Left cardiac atrium (tissue), 4 donors: ENCODE results near the gene MKLN1. TPM values are rescaled to one million over a fixed set of nuclear protein-coding genes. Genes with fewer than 3 reads are reported as not detected.
A peak's percentile ranks its signal among the peaks of the same experiment; 100 is the strongest.
"Not testable (repeated sequence)": the region's sequence is repeated elsewhere in the genome, so short reads cannot be mapped to it uniquely, and the experiment has no call there.

Experiments
- ATAC-seq, 2 donors: fragments of 200-7000 bp; cut with Tn5 transposase; one replicate each; pipeline ENCODE4 v1.9.1; 2020; ENCODE audit warnings: mild to moderate bottlenecking in 2 of 2, moderate library complexity in 2 of 2
- DNase-seq: peaks from one replicate; pipeline ENCODE4 v3.0.0-alpha.2; 2020
- intact Hi-C, 2 donors: fragments of 100-400 bp; cut with DNase I; formaldehyde crosslinking; loops; one replicate each; pipeline versions ENCODE4 v1.14.1 to v1.15.1; 2022 to 2023
- total RNA-seq, 2 donors: library from RNA; stranded (reverse); fragmentation: NEBNext Ultra II Directional; extraction: Animal tissue kit (Norgen Biotek cat#: 25700); gene quantifications; one replicate each; pipeline ENCODE4 v1.2.1, GENCODE V29; 2021
- donor health status: DM: no; HTN: yes; CAD: no.
- donor health status: DM: no; HTN: yes; CAD: no; lungs with severe emphysema.
- donor health status: DM: yes; HTN: yes; CAD: no.
- donor health status: Dilated cardiomyopathy.

MKLN1 gene
- total RNA-seq, 2 donors from 2014 or later: 39.7 to 48.3 TPM

DNA sequence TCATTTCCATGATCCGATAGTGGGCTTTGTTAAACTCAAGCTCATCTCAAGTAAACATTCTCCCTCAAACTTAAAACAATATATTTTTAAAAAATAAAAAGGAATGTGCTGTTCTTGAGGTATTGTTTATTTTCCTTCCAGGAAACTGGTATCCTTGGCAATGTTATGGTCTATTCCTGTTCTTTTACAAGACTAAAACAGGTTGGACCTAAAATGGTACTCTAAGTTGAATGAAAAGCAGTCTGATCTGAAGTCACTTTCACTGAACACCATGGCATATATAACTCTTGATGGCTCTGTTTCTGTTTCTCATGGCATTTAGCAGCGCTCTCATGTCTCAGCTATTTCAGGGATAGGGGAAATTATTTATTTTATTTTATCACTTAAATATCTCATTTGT is 158.7 kb downstream of the MKLN1 start:
- intact Hi-C loops: no loop called here
- ATAC-seq (no peak), DNase-seq (no peak)

DNA sequence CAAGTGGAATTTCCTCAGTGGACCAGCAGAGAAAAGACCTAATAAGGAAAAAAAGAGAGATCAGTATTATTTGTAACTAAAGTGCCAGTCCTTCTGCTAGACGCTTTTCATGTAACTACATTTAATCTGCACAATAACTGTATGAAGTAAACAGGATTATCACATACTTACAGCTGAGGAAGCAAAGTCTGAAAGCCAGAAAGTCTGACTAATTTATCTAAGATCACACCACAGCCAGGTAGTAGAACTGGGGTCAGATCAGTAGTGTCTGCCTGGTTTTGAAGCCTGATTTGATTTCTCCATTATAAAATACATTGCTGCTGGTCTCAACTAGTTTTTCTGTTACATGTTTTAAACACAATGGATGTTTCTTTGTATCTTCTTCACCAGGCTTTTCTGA is 159.5 kb downstream of the MKLN1 start:
- intact Hi-C loops: no loop called here
- ATAC-seq (no peak), DNase-seq (no peak)

DNA sequence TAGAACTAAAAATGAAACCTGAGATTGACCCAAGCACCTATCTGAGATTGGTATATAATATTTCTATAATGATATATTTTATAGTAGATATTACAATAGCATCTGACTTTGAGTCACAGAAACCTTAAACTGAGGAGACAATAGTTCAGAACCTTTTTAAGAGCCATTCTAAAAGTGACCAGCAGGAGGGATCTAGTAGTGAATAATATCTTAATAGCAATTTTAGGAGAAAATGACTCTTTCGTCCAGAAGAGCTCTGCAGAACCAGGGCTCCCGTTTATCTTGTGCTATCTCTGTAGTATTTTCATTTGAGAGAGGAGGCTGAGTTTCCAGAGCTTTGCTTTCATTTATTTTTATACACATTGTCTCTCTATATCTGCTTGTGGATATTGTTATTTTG is 160.7 kb downstream of the MKLN1 start:
- intact Hi-C loops: no loop called here
- DNase-seq (no peak), ATAC-seq (no peak)

DNA sequence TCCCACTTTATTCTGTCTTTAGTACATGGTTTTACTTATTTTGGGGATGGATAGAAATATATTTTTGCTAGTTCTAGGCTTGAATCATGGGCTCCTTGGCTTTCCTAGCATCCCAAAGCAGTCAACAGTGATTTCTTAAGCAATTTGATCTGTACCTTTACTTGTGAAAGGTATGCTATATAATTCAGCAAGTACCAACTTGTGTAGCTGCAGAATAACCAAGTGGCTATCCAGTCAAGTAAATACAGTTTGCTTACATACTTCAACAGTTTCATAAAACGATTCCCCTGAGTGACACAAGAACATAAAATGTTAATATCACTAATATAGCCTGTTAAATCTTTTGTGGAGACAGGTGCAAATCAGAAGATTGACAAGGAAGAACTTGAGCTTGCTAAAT is 161.5 kb downstream of the MKLN1 start:
- no peak for DNase-seq
- no peak for ATAC-seq
- intact Hi-C loops: no loop called here

DNA sequence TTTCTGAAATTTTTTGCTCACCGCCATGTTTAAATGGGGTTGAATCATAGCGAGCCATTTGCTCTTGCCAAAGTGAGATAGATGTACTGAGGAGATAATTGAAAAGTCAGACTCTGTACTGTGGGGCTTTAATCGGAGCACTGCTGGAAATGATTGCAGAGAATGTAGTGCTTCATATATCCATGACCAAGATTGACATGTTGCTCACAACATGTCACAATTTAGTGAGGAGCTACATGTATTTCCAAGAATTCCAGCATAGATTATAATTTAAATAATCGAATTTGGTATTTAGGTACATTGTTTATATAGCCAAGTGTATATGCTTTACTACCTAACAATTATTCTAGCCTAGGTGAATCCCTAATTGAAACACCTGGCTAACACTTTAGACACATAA is 162.2 kb downstream of the MKLN1 start:
- intact Hi-C loops: no loop called here
- ATAC-seq (no peak), DNase-seq (no peak)

DNA sequence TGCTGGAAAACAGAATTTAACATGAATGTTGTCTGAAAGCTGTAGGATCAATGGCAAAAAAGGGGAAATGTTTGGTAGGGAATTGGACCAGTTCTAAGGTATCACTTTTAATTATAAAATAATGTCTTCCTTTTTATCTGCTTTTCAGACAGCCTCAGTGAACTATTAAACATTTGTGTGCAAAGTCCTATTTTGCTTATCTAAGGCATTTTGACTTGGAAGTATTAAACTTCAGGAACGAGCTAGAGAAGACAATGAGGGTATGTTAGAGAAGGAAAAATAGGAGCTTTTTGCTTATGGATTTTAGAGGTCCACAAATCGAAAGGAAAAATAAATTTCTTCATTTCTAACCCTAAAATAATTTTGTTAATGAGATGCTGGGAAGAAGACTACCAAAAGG is 165.4 kb downstream of the MKLN1 start:
- intact Hi-C loops: no loop called here
- ATAC-seq: no peak
- DNase-seq: no peak

DNA sequence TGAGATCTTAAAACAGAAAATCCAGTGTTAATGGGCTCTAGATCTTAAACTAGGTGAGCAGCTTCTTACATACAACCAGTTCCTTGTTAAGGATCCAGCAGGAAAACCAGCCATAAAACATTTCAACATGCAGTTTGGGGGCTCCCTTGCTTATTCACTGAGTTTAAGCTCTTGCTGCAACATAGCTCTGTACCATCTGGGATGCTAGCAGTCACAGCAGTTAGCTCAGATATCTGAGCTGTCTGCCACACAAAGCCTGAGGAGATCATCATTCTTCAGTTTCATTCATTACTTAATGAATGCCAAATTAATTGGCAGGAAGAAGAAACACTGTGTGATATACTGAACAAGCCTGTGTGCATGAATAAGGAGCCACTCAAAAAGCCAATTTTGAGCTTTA is 165.9 kb downstream of the MKLN1 start:
- DNase-seq (no peak), ATAC-seq (no peak)
- intact Hi-C loops: no loop called here

DNA sequence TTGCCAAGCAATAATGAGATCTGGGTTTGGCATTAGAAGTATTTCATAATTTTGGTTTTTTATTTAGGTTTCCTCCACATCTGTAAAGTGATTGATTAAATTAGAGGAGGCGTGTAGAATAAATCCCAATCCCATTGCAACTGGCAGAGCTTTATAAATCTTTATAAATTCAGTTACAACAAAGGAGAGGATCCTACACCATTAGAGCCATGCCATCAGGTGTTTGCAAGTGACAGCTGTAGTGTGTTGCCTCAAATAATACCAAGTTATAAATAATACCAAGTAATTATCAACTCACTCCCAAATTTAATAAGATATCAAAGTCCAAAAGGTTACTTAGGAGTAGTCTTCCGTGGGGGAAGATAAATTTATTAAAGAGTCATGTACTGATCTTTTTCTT is 166.5 kb downstream of the MKLN1 start:
- DNase-seq: no peak
- intact Hi-C loops: no loop called here
- no peak for ATAC-seq

DNA sequence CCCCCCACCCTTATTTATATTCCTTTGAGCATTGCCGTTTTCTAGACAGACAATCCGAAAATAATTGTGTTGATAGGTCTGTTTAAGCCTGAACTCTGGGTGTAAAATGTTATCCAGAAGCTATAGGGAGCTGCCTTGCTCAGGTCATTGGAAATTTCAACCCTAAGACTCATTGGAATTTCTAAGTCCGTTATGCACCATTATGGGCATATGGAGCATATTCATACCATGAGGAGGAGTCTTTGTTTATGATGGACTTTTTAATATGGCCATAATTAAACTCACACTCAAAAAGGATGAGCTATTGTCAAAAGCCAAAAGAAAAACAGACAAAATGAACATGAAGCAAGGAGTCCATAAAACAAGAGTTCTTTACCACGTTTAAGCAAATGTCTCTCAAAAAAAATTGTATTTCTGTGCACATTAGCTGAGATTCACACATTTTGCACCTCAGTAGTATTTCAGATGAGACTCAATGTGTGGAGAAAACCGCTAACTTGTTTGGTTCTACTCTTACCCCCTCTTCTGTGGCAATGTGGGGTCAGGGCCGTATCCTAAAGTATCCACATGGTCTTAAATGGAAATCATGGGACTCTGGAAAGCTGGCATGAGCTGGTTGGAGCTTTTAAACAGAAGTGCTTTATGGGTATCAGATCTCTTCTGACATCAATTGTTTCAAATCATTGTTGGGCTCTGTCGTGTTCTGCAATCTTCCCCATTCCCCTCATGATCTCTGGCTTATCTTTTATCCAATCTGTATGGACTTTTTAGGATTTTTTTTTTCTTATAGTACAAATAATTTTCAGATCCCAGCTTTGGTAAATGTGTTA is 168.2 kb downstream of the MKLN1 start:
- intact Hi-C loops: no loop called here
- no peak for DNase-seq
- no peak for ATAC-seq

DNA sequence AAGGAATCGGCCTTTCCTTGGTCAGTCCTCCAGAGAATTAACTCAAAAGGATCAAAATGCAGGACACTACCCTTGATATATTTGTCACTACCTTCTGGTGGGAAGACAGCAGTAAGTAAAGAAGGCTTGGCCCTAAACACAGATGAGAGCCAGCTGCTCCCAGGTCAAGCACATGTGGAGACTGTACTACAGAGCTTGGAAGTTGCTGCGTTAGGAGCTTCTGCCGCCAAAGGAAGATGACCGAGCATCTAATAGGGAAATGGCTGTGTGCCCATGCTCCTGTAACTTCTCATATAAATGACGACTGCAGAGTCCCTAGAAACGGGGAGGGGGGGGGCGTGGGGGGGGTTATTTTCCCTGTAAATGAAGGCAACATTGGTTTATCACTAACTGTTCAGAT is 169.8 kb downstream of the MKLN1 start:
- intact Hi-C loops: no loop called here
- ATAC-seq (peak in 1 of 2 donors; percentile 31), DNase-seq (no peak)

DNA sequence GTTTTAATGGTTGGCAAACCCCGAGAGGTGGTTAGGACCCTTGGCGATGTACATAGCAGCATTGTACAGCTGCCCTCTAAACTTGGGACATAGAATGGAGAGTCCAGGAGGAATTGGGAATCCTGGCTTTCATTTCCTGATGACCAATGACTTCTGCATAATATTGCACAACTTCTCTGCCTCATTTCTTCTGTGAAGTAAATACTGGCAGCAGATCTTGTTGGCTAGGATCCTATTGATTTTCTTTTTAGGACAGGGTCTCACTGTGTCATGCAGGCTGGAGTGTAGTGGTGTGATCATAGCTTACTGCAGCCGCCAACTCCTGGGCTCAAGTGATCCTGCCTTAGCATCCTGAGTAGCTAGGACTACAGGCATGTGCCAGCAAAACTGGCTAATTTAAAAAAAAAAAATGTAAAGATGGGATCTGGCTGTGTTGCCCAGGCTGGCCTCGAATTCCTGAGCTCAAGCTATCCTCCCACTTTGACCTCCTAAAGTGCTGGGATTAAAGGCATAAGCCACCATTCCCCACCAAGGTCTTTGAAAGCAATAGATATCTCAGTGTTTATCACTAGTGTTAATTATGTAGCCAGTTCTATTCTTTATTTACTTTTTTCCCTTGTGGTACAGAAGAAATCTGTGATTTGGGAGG is 170.7 kb downstream of the MKLN1 start:
- peak; percentile 28 to 51 for ATAC-seq
- no peak for DNase-seq
- intact Hi-C loops: no loop called here

DNA sequence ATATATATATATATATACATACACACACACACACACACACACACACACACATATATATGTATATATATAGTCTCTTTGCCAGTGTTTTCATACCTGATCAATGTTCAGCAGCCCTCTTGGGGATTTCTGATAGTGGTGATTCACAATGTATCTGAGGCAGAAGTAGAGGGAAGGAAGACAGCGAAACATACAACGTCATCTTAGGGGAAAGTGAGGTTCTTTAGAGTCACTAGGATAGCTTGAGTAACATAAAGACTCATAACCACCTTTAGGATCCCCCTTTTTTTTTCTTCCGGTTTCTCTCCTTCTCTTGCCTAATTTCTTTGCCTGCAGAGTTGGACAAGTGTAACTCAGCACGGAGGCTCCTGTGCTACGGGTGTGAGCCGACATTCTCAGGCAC is 172.1 kb downstream of the MKLN1 start:
- intact Hi-C loops: no loop called here
- DNase-seq: no peak
- ATAC-seq: no peak

DNA sequence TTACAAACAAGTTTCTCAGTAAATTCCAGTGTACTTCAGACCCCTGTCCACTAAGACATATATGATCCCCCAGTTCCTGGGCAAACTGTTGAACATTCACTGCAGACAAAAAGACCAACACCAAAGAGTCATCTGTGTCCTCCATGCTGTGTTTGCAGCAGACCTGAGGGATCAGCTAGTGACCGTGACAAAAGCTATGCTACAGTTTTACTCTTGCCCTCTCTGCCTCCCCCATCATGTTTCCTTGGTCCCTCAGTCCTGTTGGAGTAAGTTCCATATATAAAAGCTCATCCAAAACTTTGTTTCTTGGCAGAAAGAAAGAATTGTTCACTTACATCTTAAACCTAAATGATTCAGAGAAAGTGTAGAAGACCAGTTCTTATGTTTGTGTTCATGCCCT is 172.7 kb downstream of the MKLN1 start:
- ATAC-seq (no peak), DNase-seq (no peak)
- intact Hi-C loops: no loop called here

DNA sequence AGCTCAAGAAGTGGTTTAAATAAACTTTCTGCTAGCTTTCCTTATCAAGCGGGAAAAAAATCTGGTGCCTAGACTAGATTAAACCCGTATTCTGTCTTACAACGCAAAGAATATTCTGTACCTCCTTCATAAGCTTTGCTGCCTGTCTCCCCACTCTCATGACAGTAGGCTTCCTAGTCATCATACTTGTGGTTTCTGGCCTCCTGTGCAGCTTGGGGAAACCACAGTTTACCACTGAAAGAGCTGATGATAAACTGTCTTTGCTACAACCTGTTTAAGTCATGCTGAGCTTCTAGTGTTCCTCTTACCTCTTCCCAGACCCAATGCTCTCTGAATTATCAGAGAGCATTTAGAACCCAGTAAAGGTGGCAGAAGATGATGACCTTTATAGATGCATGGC is 173.7 kb downstream of the MKLN1 start:
- DNase-seq (no peak), ATAC-seq (no peak)
- intact Hi-C loops: no loop called here

DNA sequence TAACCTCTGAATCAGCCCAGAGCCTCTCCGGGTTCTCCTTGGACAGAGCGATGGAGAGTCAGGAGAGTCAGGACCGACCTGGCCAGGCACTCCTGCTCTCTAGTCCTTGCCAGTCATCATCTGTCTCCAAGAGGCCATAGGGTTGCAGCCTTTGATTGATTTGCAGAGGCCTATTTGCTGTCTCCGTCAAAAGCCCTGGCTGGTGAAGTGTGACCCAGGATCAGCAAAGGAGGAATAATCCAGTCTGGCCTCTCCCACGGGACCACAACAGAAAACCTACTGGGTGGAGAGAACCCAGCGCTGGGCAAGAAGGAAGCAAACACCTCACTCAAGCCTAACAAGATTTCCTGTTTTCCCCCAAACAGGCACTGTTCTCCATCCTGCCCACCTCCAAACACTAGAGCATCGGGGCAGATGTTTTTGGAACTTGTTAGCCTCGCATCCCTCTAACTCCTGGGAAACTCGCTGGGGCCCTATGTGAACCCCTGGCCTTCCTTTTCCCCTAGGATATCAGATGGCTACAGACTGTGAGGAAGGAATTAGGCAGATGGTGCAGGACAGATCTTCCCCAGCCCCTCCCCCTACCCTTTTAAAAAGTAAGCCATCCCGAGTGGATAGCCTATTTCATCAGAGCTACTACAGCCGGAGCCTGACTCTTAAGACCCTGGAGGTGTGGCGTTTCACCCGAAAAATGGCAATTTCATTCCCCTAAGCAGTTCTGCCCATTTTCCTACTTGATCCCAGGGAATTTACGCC is 174.4 kb downstream of the MKLN1 start:
- DNase-seq (no peak), ATAC-seq (no peak)
- intact Hi-C loops: no loop called here

DNA sequence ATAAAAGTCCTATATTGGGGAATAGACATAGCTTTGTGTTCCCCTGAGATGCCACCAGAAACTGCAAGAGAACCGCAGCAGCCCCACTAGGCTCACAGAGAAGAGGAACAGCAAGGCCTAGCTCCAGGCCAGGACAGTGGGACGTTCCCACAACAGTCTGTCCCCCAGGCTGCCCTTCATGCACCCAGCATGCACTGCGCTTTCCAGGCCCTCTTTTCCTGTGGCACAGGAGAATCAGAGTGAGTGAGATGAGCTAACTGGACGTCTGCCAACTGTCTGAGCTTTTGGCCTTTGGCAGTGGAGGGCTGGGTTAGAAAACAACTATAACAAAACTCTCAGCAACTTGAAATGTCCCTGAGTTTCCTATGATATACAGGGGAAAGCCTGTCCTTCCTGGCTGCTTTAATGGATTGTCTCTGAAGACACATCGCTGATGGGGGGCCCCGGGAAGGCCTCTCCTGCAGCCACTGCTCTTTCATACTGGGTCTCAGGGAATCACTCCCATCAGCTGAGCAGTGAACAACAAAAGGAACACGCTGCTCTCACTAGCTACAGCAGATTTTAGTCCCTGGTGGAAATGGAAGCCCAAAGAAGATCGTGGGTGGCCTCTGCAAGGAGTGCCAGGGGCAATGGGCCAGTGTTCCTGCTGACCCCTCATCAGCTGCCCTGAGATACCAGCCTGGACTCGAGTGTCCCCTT is 175.3 kb downstream of the MKLN1 start:
- ATAC-seq (peak; percentile 80 to 86), DNase-seq (peak; percentile 65)
- intact Hi-C loops: no loop called here

DNA sequence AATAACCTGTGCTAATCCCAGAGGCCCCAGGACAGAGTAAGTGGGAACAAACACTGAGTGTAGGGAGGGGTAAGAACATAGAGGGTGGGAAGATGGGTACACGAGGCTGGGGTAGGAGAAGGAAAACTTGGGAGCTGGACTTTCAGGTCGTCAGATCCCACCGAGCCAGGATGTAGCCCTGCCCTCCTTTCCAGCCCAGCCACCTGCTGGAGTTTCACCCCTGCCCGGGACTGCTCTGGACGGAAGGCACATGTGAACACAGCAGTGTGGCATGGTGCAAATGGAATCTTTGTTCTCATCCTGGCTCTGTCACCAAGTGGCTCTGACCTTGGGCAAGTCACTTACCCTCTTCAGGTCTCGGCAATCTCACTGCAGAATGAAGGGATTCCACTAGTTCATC is 176.0 kb downstream of the MKLN1 start:
- ATAC-seq: peak; percentile 1 to 5
- intact Hi-C loops: no loop called here
- no peak for DNase-seq

DNA sequence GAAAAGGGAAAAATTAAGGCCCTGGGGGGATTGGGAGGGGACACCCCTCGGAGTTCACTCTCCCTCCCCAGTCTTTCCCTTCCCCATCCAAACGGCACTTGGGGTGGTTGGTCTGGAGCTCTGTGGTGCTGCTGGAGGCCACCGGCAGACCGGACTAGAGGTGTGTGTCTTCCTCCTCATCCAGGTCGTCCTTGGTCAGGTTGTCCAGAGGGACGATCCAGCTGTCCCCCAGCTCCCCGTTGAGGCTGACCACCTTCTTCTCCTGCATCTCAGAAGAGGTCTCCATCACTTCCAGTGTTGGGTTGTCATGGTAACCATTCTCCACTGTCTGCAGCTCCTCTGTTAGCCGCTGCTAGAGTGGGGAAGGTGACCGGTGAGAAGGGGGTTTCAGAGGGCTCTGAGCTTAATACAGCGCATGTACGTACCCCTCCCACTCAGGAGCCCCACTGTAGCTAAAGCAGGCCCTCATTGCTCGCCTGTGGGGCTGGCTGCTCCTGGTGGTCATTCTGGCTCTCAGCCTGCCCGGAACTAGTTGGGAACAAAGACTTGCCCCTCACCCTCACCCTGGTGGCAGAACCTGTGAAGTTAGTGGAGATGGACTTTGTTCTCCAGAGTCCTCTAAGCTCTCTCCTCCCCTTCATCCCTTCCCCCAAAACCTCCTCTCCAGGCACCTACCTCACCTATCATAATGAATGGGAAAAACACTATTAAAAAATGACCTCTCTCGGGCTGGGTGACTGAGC is 176.7 kb downstream of the MKLN1 start:
- DNase-seq (no peak), ATAC-seq (no peak)
- intact Hi-C loops: no loop called here

DNA sequence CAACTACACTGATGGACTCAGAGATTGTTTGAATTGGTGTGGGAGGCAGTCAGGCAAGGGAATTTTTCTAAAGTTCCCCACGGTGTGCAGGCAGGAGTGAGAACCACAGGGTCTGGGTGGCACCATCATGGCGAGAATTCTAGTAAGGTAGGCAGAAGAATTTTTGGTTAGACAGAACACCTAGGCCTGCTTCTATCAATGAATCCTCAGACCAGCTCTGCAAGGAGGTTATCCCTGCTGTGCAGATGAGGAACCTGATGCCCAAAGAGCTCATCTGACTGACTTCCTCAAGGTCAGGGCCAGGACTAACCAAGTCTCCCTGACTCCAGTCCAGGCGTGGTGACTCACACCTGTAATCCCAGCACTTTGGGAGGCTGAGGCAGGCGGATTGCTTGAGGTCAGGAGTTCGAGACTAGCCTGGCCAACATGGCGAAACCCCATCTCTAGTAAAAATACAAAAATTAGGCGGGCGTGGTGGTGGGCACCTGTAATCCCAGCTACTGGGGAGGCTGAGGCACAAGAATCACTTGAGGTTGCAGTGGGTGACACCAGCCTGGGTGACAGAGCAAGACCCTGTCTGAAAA is 177.5 kb downstream of the MKLN1 start:
- ATAC-seq, DNase-seq, intact Hi-C loops: not testable (repeated sequence)
